Mesothelial cell of epicardium (in vitro differentiated cells): ENCODE measurements around the gene GLE1. TPM values are rescaled to one million over a fixed set of nuclear protein-coding genes. Genes with fewer than 3 reads are reported as not detected.

Experiments
- DNase-seq, 2 experiments: peaks; one replicate each; pipeline ENCODE4 v3.0.0; 2021; ENCODE audit warnings: low spot score in 2 of 2; ENCODE audit not compliant: unreplicated experiment in 2 of 2
- H3K27ac Mint-ChIP-seq: 2 replicates; pipeline ENCODE4 v1.8.0; 2021; ENCODE audit warnings: mixed read lengths
- H3K27me3 Mint-ChIP-seq: 2 replicates; pipeline ENCODE4 v1.8.0; 2021; ENCODE audit warnings: low read depth, mixed read lengths
- H3K36me3 Mint-ChIP-seq: 2 replicates; pipeline ENCODE4 v1.8.0; 2021; ENCODE audit warnings: mixed read lengths
- H3K4me1 Mint-ChIP-seq: 2 replicates; pipeline ENCODE4 v1.8.0; 2021; ENCODE audit warnings: mixed read lengths
- H3K4me3 Mint-ChIP-seq: 2 replicates; pipeline ENCODE4 v1.8.0; 2021; ENCODE audit warnings: mild to moderate bottlenecking, moderate library complexity, mixed read lengths
- H3K9me3 Mint-ChIP-seq: 2 replicates; pipeline ENCODE4 v1.8.0; 2021; ENCODE audit warnings: mixed read lengths
- total RNA-seq: library from RNA; stranded (reverse); gene quantifications from 3 replicates; pipeline ENCODE4 v1.2.1, GENCODE V29; 2021
- TF ChIP-seq, protein P1 (sequence below): fragments of 200-600 bp; sonication (generic); IDR thresholded peaks from one replicate; pipeline ENCODE4 v1.5.0; 2021; ENCODE audit warnings: antibody characterized with exemption; ENCODE audit not compliant: unreplicated experiment

Gene GLE1
- total RNA-seq, 1 donor from 2014 or later = 15.6 TPM

DNA sequence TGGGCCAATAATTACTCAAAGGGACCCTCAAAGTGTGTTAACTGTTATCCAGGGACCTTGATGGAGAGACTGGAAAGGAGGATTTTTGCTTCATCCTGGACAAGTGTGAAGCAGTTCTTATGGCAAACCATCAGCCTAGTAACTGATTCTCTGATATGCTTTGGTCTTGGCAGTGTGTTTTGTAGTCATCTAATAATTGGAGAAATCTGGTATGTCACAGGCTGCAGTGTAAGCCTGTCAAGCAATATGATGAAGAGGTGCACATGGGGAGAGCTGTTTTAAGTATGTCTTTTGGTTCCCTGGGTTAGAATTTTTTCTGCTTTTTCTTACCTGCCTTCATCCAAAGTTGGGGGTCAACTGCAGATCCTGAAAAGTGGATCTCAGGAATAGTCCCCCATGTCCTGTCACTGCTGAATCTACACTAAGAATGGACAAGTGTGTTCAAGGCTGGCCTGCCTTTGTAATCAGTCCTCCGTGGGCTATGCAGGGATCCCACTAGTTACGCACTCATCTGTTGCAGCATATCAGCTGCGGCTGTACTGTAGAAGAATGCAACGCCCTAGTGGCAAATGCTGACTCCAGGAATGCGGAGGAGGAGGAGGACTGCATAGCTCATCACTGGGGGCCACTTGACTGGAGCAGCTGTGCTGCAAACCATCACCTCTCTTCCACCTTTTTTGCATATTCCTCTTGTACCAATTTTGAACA lies 49.8 kb downstream of the GLE1 start:
- Mint-ChIP-seq H3K4me1 (peaks cover 41% of the 10 kb centered on the region), H3K4me3 (no peak overlapping the region), H3K27ac (no peak overlapping the region), H3K36me3 (no peaks in the 10 kb centered on the region), H3K9me3 (no peaks in the 10 kb centered on the region), H3K27me3 (no peaks in the 10 kb centered on the region)
- TF ChIP-seq, protein P1, sequence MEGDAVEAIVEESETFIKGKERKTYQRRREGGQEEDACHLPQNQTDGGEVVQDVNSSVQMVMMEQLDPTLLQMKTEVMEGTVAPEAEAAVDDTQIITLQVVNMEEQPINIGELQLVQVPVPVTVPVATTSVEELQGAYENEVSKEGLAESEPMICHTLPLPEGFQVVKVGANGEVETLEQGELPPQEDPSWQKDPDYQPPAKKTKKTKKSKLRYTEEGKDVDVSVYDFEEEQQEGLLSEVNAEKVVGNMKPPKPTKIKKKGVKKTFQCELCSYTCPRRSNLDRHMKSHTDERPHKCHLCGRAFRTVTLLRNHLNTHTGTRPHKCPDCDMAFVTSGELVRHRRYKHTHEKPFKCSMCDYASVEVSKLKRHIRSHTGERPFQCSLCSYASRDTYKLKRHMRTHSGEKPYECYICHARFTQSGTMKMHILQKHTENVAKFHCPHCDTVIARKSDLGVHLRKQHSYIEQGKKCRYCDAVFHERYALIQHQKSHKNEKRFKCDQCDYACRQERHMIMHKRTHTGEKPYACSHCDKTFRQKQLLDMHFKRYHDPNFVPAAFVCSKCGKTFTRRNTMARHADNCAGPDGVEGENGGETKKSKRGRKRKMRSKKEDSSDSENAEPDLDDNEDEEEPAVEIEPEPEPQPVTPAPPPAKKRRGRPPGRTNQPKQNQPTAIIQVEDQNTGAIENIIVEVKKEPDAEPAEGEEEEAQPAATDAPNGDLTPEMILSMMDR = no peak
- DNase-seq = peak; percentile 46 to 54

DNA sequence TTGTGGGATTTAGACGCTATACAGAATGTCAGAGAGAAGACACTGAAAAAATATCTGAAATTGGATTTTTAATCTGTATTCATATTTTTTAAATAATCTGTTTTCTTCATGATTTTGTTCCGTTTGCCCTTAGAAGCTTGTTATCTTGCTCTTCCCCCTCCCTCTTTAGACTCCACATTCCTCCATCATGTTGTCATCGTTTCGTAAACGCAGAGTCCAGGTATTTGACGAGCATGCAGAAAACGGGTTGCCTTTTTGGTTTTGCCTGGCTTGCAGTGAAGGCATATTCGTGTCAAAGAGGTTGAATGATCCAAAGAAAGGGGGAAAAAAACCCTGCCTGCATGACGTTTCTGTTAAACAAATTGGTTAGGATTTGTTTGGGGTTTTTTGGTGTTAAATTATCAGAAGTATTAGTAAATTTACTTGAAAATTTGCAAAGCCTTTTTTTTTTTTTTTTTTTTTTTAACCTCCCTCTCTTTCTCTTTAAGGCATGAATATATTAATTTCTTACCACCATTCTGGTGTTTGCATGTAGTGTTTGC lies 50.7 kb downstream of the GLE1 start:
- DNase-seq = no peak
- H3K9me3 Mint-ChIP-seq = no peaks in the 10 kb centered on the region
- no peak overlapping the region for H3K4me3 Mint-ChIP-seq
- TF ChIP-seq, protein P1 = no peak
- peaks cover 32% of the 10 kb centered on the region for H3K4me1 Mint-ChIP-seq
- H3K27ac Mint-ChIP-seq = no peak overlapping the region
- no peaks in the 10 kb centered on the region for H3K27me3 Mint-ChIP-seq
- no peaks in the 10 kb centered on the region for H3K36me3 Mint-ChIP-seq

DNA sequence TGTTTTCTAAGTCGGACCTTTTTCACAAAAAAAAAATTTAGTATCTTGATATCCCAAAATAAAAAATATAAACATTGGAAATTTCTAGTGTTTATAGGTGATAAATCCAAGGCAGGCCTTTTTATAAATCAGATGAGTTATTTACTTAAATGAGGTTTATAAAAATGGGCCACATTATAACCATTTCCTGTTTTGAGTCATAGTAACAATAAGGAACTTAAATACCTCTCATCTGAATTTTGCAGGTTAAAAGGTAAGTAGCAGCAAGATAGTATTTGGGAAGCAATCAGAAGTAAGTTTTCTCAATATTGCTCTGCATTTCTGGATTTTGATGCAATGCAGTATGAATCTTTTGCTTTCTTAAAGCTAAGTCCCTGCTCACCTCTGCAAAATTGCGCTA lies 51.8 kb downstream of the GLE1 start:
- TF ChIP-seq, protein P1 = no peak
- H3K27me3 Mint-ChIP-seq = no peaks in the 10 kb centered on the region
- H3K4me1 Mint-ChIP-seq = peaks cover 23% of the 10 kb centered on the region
- H3K36me3 Mint-ChIP-seq = no peaks in the 10 kb centered on the region
- no peaks in the 10 kb centered on the region for H3K9me3 Mint-ChIP-seq
- no peak overlapping the region for H3K27ac Mint-ChIP-seq
- no peak for DNase-seq
- H3K4me3 Mint-ChIP-seq = no peak overlapping the region

DNA sequence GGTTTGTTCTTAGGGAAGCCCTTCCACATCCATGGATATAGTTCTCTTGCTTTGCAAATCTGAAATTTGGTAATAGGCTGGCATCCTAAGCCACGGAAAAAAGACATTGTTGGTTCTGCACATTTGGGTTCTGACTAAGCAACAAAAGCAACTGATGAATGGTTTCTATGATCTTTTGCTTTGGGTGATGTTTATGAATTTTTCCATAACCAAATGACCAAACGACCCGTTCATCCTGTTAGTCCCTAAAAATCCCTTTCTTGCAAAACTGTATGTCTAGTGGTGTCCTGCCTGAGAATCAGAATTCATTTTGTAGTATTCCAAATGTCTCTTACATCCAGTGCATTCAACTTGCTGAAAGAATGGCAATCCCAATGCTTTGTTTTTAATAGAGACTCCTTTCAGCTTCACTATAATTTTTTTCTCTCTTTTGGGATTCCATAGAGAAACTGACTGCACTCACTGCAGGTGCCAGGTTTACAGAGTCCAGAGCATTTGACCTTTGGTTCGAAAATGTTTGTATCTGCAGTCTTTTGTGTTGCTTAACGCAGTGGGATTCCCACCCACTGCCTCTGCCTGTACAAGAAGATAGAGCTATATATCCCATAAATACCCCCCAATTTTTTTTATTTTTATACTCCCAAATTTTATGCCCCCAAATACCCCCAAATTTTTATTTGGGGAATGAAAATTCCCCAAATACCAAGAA lies 52.6 kb downstream of the GLE1 start:
- peaks cover 3% of the 10 kb centered on the region for H3K36me3 Mint-ChIP-seq
- H3K27me3 Mint-ChIP-seq = no peaks in the 10 kb centered on the region
- no peaks in the 10 kb centered on the region for H3K9me3 Mint-ChIP-seq
- DNase-seq = no peak
- H3K27ac Mint-ChIP-seq = no peak overlapping the region
- H3K4me1 Mint-ChIP-seq = peaks cover 19% of the 10 kb centered on the region
- no peak overlapping the region for H3K4me3 Mint-ChIP-seq
- TF ChIP-seq, protein P1 = no peak

DNA sequence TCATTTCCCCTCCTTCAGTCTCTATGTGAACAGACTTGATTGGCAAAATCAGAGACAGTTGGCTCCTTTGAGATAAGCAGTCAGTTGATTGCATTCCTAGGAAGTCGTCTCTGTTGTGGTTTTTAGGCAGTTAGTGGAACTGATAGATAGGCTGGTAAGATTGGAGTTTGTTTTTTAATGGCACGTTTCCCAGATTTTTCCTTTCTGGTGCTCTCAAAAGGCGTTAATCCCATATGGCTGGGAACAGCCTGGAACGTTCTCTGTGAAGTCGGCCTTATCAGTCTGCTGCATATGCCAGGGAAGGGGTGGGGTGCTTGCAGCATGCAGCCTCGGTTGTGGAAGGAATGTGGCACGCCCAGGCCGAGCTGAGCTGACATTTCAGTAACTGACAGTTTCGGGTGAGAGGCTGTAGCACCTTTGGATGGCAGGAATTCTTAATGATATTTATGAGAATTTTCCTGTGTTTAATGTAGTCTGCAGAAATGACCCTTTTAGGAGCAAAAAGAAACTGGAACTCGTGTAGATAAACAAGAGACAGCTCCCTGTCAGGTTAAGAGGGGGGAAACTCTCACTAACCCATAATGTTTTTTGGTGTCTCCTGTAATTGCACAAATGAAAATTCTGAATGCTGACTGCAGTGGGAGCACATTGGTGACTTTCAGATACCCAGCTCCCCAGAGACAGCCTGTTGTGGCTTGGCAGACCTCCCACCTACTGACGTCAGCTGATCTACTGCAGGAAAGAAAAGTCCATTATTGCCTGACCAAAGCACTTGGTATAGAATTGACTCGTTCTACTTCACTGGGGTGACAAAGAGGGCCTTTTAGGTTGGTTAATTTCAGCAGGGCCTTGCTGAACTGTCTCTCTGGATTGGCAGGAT lies 54.2 kb downstream of the GLE1 start:
- DNase-seq = peak; percentile 53 to 72
- Mint-ChIP-seq H3K4me1 (peaks cover 19% of the 10 kb centered on the region), H3K36me3 (peaks cover 7% of the 10 kb centered on the region), H3K4me3 (peak overlapping the region; percentile 22), H3K27ac (peak overlapping the region; percentile 98), H3K27me3 (no peaks in the 10 kb centered on the region), H3K9me3 (no peaks in the 10 kb centered on the region)
- TF ChIP-seq, protein P1 = no peak
